Epithelial cell of esophagus (primary cell): ENCODE measurements around the gene VMP1.
A peak's percentile ranks its signal among the peaks of the same experiment; 100 is the strongest.

ENCODE experiments used
- DNase-seq: peaks from one replicate; pipeline ENCODE4 v3.0.0; 2010; ENCODE audit warnings: low read depth
- H3K4me3 ChIP-seq: 2 replicates; pipeline ENCODE4 v1.5.1; 2011; ENCODE audit warnings: mild to moderate bottlenecking, low read length, control low read depth
- TF ChIP-seq, protein P1 (sequence below): IDR thresholded peaks from 2 replicates; pipeline ENCODE4 v1.5.1; 2011; ENCODE audit warnings: low read depth, mild to moderate bottlenecking, low read length, control low read depth, inconsistent platforms; ENCODE audit not compliant: insufficient read depth; ENCODE audit errors: missing control alignments

VMP1 gene

DNA sequence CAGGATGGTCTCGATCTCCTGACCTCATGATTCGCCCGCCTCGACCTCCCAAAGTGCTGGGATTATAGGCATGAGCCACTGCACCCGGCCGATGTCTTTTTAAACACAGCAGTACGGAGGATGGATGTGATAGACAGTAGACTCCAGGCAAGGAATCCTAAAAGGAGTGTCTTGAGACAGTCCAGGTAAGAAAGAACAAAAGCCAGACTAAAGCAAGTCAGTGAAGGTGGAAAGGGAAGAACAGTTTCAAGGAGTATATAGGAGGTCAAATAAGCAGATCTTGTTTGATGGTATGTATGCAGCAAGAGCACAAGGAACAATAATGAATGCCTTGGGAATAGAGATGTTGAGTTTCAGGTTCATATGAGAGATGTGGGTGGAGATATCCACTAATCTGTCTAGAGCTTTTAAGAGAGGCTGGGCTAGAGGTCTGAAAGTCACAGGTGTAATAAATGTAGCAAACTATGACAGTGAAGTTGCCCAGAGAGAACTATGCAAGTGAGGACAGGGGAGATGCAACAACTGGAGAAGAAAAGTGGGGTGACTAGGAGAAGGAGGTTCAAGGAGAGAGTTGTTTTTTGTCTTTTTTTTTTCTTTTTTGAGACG is 180.8 kb downstream of the VMP1 start:
- TF ChIP-seq, protein P1, sequence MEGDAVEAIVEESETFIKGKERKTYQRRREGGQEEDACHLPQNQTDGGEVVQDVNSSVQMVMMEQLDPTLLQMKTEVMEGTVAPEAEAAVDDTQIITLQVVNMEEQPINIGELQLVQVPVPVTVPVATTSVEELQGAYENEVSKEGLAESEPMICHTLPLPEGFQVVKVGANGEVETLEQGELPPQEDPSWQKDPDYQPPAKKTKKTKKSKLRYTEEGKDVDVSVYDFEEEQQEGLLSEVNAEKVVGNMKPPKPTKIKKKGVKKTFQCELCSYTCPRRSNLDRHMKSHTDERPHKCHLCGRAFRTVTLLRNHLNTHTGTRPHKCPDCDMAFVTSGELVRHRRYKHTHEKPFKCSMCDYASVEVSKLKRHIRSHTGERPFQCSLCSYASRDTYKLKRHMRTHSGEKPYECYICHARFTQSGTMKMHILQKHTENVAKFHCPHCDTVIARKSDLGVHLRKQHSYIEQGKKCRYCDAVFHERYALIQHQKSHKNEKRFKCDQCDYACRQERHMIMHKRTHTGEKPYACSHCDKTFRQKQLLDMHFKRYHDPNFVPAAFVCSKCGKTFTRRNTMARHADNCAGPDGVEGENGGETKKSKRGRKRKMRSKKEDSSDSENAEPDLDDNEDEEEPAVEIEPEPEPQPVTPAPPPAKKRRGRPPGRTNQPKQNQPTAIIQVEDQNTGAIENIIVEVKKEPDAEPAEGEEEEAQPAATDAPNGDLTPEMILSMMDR, result no peak
- DNase-seq, result no peak
- H3K4me3 ChIP-seq, result no peak overlapping the region

- TF ChIP-seq, protein P1, result no peak
- peak; percentile 67 for DNase-seq
- H3K4me3 ChIP-seq, result no peak overlapping the region
These were observed 183.3 kb downstream of the VMP1 start for GRCh38 chr17:59890720-59891119.
